Heart left ventricle (tissue), 16 donors: ENCODE results near the gene PPM1M. TPM values are rescaled to one million over a fixed set of nuclear protein-coding genes. Genes with fewer than 3 reads are reported as not detected.

ENCODE experiments used
- ATAC-seq, 4 donors: fragments of 200-7000 bp; cut with Tn5 transposase; one replicate each; pipeline ENCODE4 v1.9.1; 2020 to 2022; ENCODE audit warnings: moderate library complexity in 4 of 4, mild to moderate bottlenecking in 3 of 4, moderate number of reproducible peaks in 1 of 4
- DNase-seq, 5 donors: peaks; one replicate each; pipeline ENCODE4 v3.0.0-alpha.2; 2020
- H3K27ac ChIP-seq, 12 donors: fragments of 200-600 bp; sonication (generic) in 4 of 12; one replicate each; pipeline versions ENCODE4 v1.5.0 to v1.8.0; 2016 to 2022; ENCODE audit warnings: mild to moderate bottlenecking in 2 of 12
- H3K27me3 ChIP-seq, 9 donors: fragments of 200-600 bp; sonication (generic) in 2 of 9; one replicate each; pipeline versions ENCODE4 v1.5.1 to v1.8.0; 2016 to 2022; ENCODE audit warnings: mild to moderate bottlenecking in 3 of 9
- H3K36me3 ChIP-seq, 9 donors: fragments of 200-600 bp; sonication (generic) in 2 of 9; one replicate each; pipeline versions ENCODE4 v1.5.0 to v1.8.0; 2018 to 2022; ENCODE audit warnings: mild to moderate bottlenecking in 2 of 9
- H3K4me1 ChIP-seq, 12 donors: fragments of 200-600 bp; sonication (generic) in 4 of 12; one replicate each; pipeline versions ENCODE4 v1.5.0 to v1.8.0; 2016 to 2022; ENCODE audit warnings: mild to moderate bottlenecking in 3 of 12
- H3K4me3 ChIP-seq, 12 donors: fragments of 200-600 bp; sonication (generic) in 4 of 12; one replicate each; pipeline versions ENCODE4 v1.5.0 to v1.8.0; 2017 to 2022; ENCODE audit warnings: mild to moderate bottlenecking in 9 of 12, moderate library complexity in 4 of 12
- H3K9me3 ChIP-seq, 12 donors: fragments of 200-600 bp; sonication (generic) in 4 of 12; one replicate each; pipeline versions ENCODE4 v1.5.0 to v1.8.0; 2016 to 2022; ENCODE audit warnings: mild to moderate bottlenecking in 1 of 12
- POLR2A ChIP-seq, 2 donors: fragments of 450-650 bp; IDR thresholded peaks; one replicate each; pipeline ENCODE4 v1.6.1; 2017; ENCODE audit warnings: antibody characterized with exemption in 2 of 2, mild to moderate bottlenecking in 2 of 2, moderate library complexity in 2 of 2
- WGBS, 4 donors: extraction: QIAGEN DNeasy Blood & Tissue Kit in 2 of 4; methylation state at CpG; one replicate each; pipeline versions ENCODE4 v1.1.5 to v1.1.7; 2013 to 2018; 5-methylcytosine and 5-hydroxymethylcytosine counted together
- intact Hi-C, 10 donors: fragments of 100-400 bp; cut with DNase I; formaldehyde crosslinking; loops; one replicate each; pipeline versions ENCODE4 v1.11.1 to v1.14.2; 2022
- polyA plus RNA-seq, 2 donors: library from polyadenylated mRNA; stranded (reverse); fragments of 200-250 nt; gene quantifications; one replicate each; pipeline ENCODE4 v1.2.3, GENCODE V29; 2013
- total RNA-seq, 9 donors: library from RNA; depleted of rRNA in 2 of 9; stranded (reverse); fragments of >200 nt in 2 of 9; fragmentation: NEBNext Ultra II Directional in 3 of 9; extraction: Animal tissue kit (Norgen Biotek cat#: 25700) in 3 of 9; gene quantifications; one replicate each; pipeline versions ENCODE4 v1.1.0 to v1.2.4, GENCODE V29; 2016 to 2023
- TF ChIP-seq, protein P1 (sequence below), 12 donors: fragments of 200-600 bp; sonication (generic) in 4 of 12; IDR thresholded peaks; one replicate each; pipeline versions ENCODE4 v1.5.0 to v1.8.0; 2018 to 2022; ENCODE audit warnings: antibody characterized with exemption in 12 of 12, mild to moderate bottlenecking in 5 of 12
- donor health status: ischemic (EF 13 %, LVEDD 7.1; RV severe dilation, severe dysfunction).
- donor health status: healthy with polysubstance abuse.
- donor health status: DM: no; HTN: yes; CAD: no.
- donor health status: DM: no; HTN: no; CAD: no.
- donor health status: ischemic (EF 25% LVEDD 6.9; RV normal size, moderate dysfunction).
- donor health status: ischemic (EF 25% LVEDD 5.7; RV mildly dilated, moderate dysfunction).
- donor health status: healthy.
- donor health status: DM: yes; HTN: yes; CAD: no.
- donor health status: ischemic (EF 35%, LVEDD 5.7; RV mildly dilated, moderate dysfunction).
- donor health status: nonischemic (EF 11% LVEDD 7.7; RV severe dilation, severe dysfunction).
- donor health status: DM: yes; HTN: yes; CAD: no.
- donor health status: PGD.
- donor health status: ischemic (EF 29% LVEDD 5.4; RV normal size, mild dysfunction).
- donor health status: nonischemic (EF 23%, LVEDD 6.1; RV moderate dilation, normal function).

The PPM1M gene
- total and polyA plus RNA-seq, 11 donors = 5.6 to 30.2 (median 7.3) TPM

- H3K4me3 ChIP-seq = peak overlapping the region in 1 of 12 donors; percentile 23
- intact Hi-C loops = no loop called here
- 70 to 77% (median 76%) methylated on average over 12 of the region's 12 CpGs for WGBS, 4 donors
- ATAC-seq (peak; percentile 8 to 75 (median 54)), DNase-seq (peak in 1 of 5 donors; percentile 70)
- H3K9me3 ChIP-seq = no peaks in the 10 kb centered on the region
- no peaks in the 10 kb centered on the region for H3K27me3 ChIP-seq
- H3K4me1 ChIP-seq = peaks cover 0 to 63% (median 0%) of the 10 kb centered on the region in 12 donors
- peaks cover 0 to 100% (median 91%) of the 10 kb centered on the region in 9 donors for H3K36me3 ChIP-seq
- H3K27ac ChIP-seq = peak overlapping the region in 5 of 12 donors; percentile 12 to 91 (median 44)
- TF ChIP-seq, protein P1, sequence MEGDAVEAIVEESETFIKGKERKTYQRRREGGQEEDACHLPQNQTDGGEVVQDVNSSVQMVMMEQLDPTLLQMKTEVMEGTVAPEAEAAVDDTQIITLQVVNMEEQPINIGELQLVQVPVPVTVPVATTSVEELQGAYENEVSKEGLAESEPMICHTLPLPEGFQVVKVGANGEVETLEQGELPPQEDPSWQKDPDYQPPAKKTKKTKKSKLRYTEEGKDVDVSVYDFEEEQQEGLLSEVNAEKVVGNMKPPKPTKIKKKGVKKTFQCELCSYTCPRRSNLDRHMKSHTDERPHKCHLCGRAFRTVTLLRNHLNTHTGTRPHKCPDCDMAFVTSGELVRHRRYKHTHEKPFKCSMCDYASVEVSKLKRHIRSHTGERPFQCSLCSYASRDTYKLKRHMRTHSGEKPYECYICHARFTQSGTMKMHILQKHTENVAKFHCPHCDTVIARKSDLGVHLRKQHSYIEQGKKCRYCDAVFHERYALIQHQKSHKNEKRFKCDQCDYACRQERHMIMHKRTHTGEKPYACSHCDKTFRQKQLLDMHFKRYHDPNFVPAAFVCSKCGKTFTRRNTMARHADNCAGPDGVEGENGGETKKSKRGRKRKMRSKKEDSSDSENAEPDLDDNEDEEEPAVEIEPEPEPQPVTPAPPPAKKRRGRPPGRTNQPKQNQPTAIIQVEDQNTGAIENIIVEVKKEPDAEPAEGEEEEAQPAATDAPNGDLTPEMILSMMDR (IDR thresholded peaks at IDR 0.05) = no peak
- TF ChIP-seq POLR2A (IDR thresholded peaks at IDR 0.05) = no peak
These were observed 8.1 kb downstream of the PPM1M start for GRCh38 chr3:52253314-52254304.

DNA sequence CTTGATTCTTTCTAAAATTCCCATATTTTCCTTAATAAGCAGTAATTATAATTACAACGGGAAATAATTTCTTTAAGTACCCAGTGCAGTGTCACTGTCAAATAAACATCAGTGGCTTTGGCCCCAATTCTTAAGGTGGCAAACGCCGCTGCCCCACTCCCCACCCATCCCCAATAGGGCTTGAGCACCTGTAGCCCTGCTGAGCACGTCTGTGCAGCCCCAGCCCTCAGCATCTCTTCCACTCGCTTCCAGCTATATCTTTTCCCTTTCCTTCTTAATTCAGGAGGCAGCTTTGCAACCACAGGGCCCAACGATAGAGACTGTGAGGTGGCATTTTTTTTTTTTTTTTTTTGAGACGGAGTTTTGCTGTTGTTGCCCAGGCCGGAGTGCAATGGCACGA, 9.0 kb downstream of the PPM1M start:
- no peak for TF ChIP-seq POLR2A (IDR thresholded peaks at IDR 0.05)
- TF ChIP-seq, protein P1 (IDR thresholded peaks at IDR 0.05) = no peak
- peaks cover 0 to 53% (median 0%) of the 10 kb centered on the region in 12 donors for H3K4me1 ChIP-seq
- H3K27me3 ChIP-seq = no peaks in the 10 kb centered on the region
- ATAC-seq = no peak
- peak overlapping the region in 1 of 12 donors; percentile 91 for H3K27ac ChIP-seq
- 87 to 90% (median 87%) methylated on average over 9 of the region's 9 CpGs for WGBS, 4 donors
- intact Hi-C loops = no loop called here
- H3K36me3 ChIP-seq = peaks cover 3 to 100% (median 93%) of the 10 kb centered on the region in 9 donors
- no peak overlapping the region for H3K4me3 ChIP-seq
- no peaks in the 10 kb centered on the region for H3K9me3 ChIP-seq
- no peak for DNase-seq

GRCh38 chr3:52256159-52256558, 10.6 kb downstream of the PPM1M start:
- Histone ChIP-seq H3K27ac (no peak overlapping the region), H3K36me3 (peaks cover 5 to 100% (median 97%) of the 10 kb centered on the region in 9 donors), H3K27me3 (no peaks in the 10 kb centered on the region), H3K4me3 (no peak overlapping the region), H3K9me3 (no peaks in the 10 kb centered on the region), H3K4me1 (peaks cover 0 to 51% (median 0%) of the 10 kb centered on the region in 12 donors)
- no peak for DNase-seq
- WGBS, 4 donors = 86 to 93% (median 89%) methylated on average over 3 of the region's 3 CpGs
- intact Hi-C loops = no loop called here
- no peak for TF ChIP-seq POLR2A (IDR thresholded peaks at IDR 0.05)
- TF ChIP-seq, protein P1 (IDR thresholded peaks at IDR 0.05) = no peak
- ATAC-seq = no peak

GRCh38 chr3:52256622-52257021, 11.1 kb downstream of the PPM1M start:
- no peak overlapping the region for H3K4me3 ChIP-seq
- no peak overlapping the region for H3K27ac ChIP-seq
- H3K9me3 ChIP-seq = no peaks in the 10 kb centered on the region
- DNase-seq (no peak), ATAC-seq (no peak)
- no peaks in the 10 kb centered on the region for H3K27me3 ChIP-seq
- H3K36me3 ChIP-seq = peaks cover 8 to 100% (median 97%) of the 10 kb centered on the region in 9 donors
- intact Hi-C loops = no loop called here
- TF ChIP-seq, protein P1 (IDR thresholded peaks at IDR 0.05) = no peak
- TF ChIP-seq POLR2A (IDR thresholded peaks at IDR 0.05) = no peak
- H3K4me1 ChIP-seq = peaks cover 0 to 52% (median 0%) of the 10 kb centered on the region in 12 donors
- 85 to 89% (median 87%) methylated on average over 4 of the region's 4 CpGs for WGBS, 4 donors
